ENCODE data around the gene WDR54.
"Not testable (repeated sequence)": the region's sequence is repeated elsewhere in the genome, so short reads cannot be mapped to it uniquely, and the experiment has no call there.

The WDR54 gene

GRCh38 chr2:74429487-74430451 lies 8.2 kb downstream of the WDR54 start:
- DNase-seq: no peak

- no peak for DNase-seq
Observed at GRCh38 chr2:74430502-74430901, 9.0 kb downstream of the WDR54 start.

- DNase-seq: no peak
Observed at GRCh38 chr2:74436111-74436805, 14.7 kb downstream of the WDR54 start.

GRCh38 chr2:74436848-74437695 lies 15.5 kb downstream of the WDR54 start:
- DNase-seq: peak; percentile 38

GRCh38 chr2:74438248-74438647 lies 16.7 kb downstream of the WDR54 start:
- no peak for DNase-seq

GRCh38 chr2:74439373-74439772 lies 17.8 kb downstream of the WDR54 start:
- DNase-seq: no peak

- peak; percentile 31 for DNase-seq
Observed at GRCh38 chr2:74439803-74440377, 18.4 kb downstream of the WDR54 start.

GRCh38 chr2:74440378-74441169 lies 19.0 kb downstream of the WDR54 start:
- DNase-seq: peak; percentile 85

- no peak for DNase-seq
Observed at GRCh38 chr2:74441170-74441689, 19.7 kb downstream of the WDR54 start.

- no peak for DNase-seq
Observed at GRCh38 chr2:74441690-74442482, 20.4 kb downstream of the WDR54 start, which contains the start of gene RTKN. Gene RTKN (minus strand): TSS chr2:74441937. CDS start chr2:74441816, 121 bp downstream.

GRCh38 chr2:74442483-74443297 lies 21.2 kb downstream of the WDR54 start:
- not testable (repeated sequence) for DNase-seq

GRCh38 chr2:74444498-74445318 lies 23.2 kb downstream of the WDR54 start:
- DNase-seq: no peak

- DNase-seq: no peak
Observed at GRCh38 chr2:74447230-74447999, 25.9 kb downstream of the WDR54 start.

GRCh38 chr2:74448771-74449170 lies 27.2 kb downstream of the WDR54 start:
- DNase-seq: no peak

GRCh38 chr2:74450570-74451190 lies 29.1 kb downstream of the WDR54 start:
- DNase-seq: no peak

- DNase-seq: peak; percentile 98
Observed at GRCh38 chr2:74454654-74455511, 33.4 kb downstream of the WDR54 start, which contains the start of gene INO80B. Gene INO80B (plus strand): TSS chr2:74455087. CDS start chr2:74455117, 30 bp downstream.

Measured in fibroblast of skin of scalp (primary cell).